DOHH2 (cell line): ENCODE data around the gene SULF2.

Source experiments
- H3F3A ChIP-seq: fragments of 200-600 bp; sonication (generic), shearing (Covaris generic); 2 replicates; pipeline ENCODE4 v1.6.0; 2016; ENCODE audit warnings: antibody characterized with exemption, mild to moderate bottlenecking; ENCODE audit not compliant: control insufficient read depth, insufficient read depth
- H3K27ac ChIP-seq: fragments of 200-600 bp; sonication (generic); 2 replicates; pipeline ENCODE4 v1.5.1; 2014; ENCODE audit warnings: low read depth, mild to moderate bottlenecking, low read length, moderate library complexity
- H3K27me3 ChIP-seq: fragments of 200-600 bp; sonication (generic); 2 replicates; pipeline ENCODE4 v1.6.1; 2014; ENCODE audit warnings: mild to moderate bottlenecking, low read length, mixed read lengths; ENCODE audit not compliant: control insufficient read depth
- H3K36me3 ChIP-seq: fragments of 200-600 bp; sonication (generic); 2 replicates; pipeline ENCODE4 v1.6.1; 2014; ENCODE audit warnings: mild to moderate bottlenecking, low read length, moderate library complexity, mixed read lengths; ENCODE audit not compliant: control insufficient read depth
- H3K4me1 ChIP-seq: fragments of 200-600 bp; sonication (generic); 2 replicates; pipeline ENCODE4 v1.6.1; 2014; ENCODE audit warnings: mild to moderate bottlenecking, low read length, mixed read lengths; ENCODE audit not compliant: control insufficient read depth
- H3K4me2 ChIP-seq: fragments of 200-600 bp; sonication (generic); 2 replicates; pipeline ENCODE4 v1.6.0; 2014; ENCODE audit warnings: mild to moderate bottlenecking, low read length, moderate library complexity
- H3K4me3 ChIP-seq: fragments of 200-600 bp; sonication (generic); 2 replicates; pipeline ENCODE4 v1.5.1; 2014; ENCODE audit warnings: mild to moderate bottlenecking, low read length, mixed read lengths
- H3K79me2 ChIP-seq: fragments of 200-600 bp; sonication (generic); 2 replicates; pipeline ENCODE4 v1.6.1; 2014; ENCODE audit warnings: mild to moderate bottlenecking, low read length, mixed read lengths; ENCODE audit not compliant: control insufficient read depth
- H3K9me2 ChIP-seq: fragments of 200-600 bp; sonication (generic); replicated peaks from 2 replicates; pipeline ENCODE4 v1.6.1; 2014; ENCODE audit warnings: mild to moderate bottlenecking, low read length, mixed read lengths; ENCODE audit not compliant: control insufficient read depth
- H3K9me3 ChIP-seq: fragments of 200-600 bp; sonication (generic); 2 replicates; pipeline ENCODE4 v1.6.1; 2014; ENCODE audit warnings: antibody characterized with exemption, low read length, mixed read lengths; ENCODE audit not compliant: control insufficient read depth, insufficient read depth
- H4K20me1 ChIP-seq: fragments of 200-600 bp; sonication (generic); 2 replicates; pipeline ENCODE4 v1.6.0; 2014; ENCODE audit warnings: low read depth, mild to moderate bottlenecking, antibody characterized with exemption, low read length, moderate library complexity; ENCODE audit not compliant: control insufficient read depth, insufficient read depth
- EZH2phosphoT487 ChIP-seq: fragments of 200-600 bp; sonication (generic); IDR thresholded peaks from 2 replicates; pipeline ENCODE4 v1.6.1; 2017; ENCODE audit warnings: borderline replicate concordance, mild to moderate bottlenecking, antibody characterized with exemption, low read length, moderate library complexity, mixed read lengths
- TF ChIP-seq, protein P1 (sequence below): fragments of 200-600 bp; sonication (generic); IDR thresholded peaks from one replicate; pipeline ENCODE4 v1.5.1; 2014; ENCODE audit warnings: antibody characterized with exemption, mild to moderate bottlenecking, low read depth, low read length; ENCODE audit not compliant: poor library complexity, severe bottlenecking

SULF2 gene

DNA sequence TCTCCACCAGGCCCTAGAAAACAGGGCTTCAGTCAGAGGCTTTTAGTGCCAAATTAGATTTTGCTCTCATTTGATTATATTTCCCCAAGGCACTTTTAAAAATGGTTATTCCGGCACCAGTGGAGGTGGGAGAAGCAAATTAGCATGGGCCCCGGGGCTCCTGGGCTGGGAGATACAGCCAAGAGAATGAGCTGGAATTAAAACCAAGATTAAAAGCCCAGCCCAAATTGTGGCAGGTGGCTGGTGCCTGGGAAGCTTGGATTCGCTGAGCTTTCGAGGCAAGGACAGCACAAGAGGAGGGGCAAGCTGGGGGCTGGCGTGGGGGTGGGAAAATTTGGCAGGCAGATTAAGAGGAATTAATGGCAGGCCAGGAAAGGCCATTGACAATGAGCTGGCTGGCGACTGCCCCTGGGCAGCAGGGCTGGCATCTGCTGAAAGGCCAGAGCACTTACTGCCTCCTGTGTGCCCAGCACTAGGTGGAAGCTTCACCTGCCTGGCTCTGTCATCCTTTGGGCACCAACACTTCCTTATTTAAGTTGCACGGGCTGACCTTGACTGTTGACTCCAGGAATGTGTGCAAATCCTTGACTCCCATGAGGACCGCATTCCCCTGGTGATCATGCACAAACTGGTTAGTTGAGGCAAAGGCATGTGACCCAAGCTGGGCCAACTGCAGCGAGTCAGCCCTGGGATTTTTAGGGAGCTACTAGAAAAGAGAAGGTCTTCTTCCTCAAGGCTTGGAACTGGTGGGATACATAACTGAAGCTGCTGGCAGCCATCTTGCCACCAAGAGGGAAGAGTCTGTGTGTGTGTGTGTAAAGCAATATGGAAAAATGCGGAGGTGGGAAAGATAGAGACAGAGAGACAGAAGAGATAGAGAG, 76.1 kb downstream of the SULF2 start:
- no peaks in the 10 kb centered on the region for H3K9me3 ChIP-seq
- no peaks in the 10 kb centered on the region for H3K9me2 ChIP-seq
- peaks cover 10% of the 10 kb centered on the region for H3K27me3 ChIP-seq
- H3K27ac ChIP-seq: no peak overlapping the region
- no peak overlapping the region for H3K4me2 ChIP-seq
- H4K20me1 ChIP-seq: no peaks in the 10 kb centered on the region; the same call in 1 of the 2 replicates
- H3K79me2 ChIP-seq: no peaks in the 10 kb centered on the region
- H3K36me3 ChIP-seq: no peaks in the 10 kb centered on the region
- no peaks in the 10 kb centered on the region for H3K4me1 ChIP-seq
- no peaks in the 10 kb centered on the region for H3F3A ChIP-seq
- no peak for TF ChIP-seq EZH2phosphoT487
- TF ChIP-seq, protein P1, sequence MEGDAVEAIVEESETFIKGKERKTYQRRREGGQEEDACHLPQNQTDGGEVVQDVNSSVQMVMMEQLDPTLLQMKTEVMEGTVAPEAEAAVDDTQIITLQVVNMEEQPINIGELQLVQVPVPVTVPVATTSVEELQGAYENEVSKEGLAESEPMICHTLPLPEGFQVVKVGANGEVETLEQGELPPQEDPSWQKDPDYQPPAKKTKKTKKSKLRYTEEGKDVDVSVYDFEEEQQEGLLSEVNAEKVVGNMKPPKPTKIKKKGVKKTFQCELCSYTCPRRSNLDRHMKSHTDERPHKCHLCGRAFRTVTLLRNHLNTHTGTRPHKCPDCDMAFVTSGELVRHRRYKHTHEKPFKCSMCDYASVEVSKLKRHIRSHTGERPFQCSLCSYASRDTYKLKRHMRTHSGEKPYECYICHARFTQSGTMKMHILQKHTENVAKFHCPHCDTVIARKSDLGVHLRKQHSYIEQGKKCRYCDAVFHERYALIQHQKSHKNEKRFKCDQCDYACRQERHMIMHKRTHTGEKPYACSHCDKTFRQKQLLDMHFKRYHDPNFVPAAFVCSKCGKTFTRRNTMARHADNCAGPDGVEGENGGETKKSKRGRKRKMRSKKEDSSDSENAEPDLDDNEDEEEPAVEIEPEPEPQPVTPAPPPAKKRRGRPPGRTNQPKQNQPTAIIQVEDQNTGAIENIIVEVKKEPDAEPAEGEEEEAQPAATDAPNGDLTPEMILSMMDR: no peak
- no peak overlapping the region for H3K4me3 ChIP-seq

DNA sequence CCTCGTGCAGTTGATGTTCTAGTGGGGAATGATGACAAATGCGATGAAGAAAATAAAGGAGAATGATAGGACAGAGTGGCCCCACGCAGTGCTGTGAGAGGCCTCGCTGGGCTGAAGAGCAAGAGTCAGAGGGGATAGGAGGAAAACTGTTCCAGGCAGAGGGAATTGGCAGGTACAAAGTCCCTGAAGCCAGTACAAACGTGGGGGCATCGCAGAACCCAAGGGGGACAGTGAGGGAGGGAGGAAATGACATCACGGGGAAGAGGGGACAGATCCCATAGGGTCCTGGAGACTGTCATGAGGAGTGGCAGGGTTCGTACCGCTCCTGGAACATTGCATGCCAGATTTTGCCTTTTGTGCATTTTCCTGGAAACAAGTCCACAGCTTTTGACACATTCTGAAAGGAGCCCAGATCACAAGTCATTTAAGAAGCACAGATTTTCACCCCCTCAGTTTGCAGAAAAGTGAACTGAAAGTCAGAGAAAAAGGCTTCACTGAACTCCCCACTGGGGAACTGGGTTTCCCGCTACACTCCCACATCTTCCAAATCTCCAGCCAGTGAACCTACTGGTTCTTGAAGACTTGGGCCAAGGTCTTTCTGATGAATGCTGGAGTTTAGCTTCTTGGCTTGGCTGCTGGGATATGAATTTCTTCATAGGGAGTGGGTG, 77.0 kb downstream of the SULF2 start:
- no peak overlapping the region for H3K4me2 ChIP-seq
- no peaks in the 10 kb centered on the region for H3K9me3 ChIP-seq
- no peaks in the 10 kb centered on the region for H3K9me2 ChIP-seq
- H3K27me3 ChIP-seq: peaks cover 10% of the 10 kb centered on the region
- H3K79me2 ChIP-seq: no peaks in the 10 kb centered on the region
- no peak for TF ChIP-seq EZH2phosphoT487
- TF ChIP-seq, protein P1: no peak
- H3F3A ChIP-seq: no peaks in the 10 kb centered on the region
- no peaks in the 10 kb centered on the region for H3K36me3 ChIP-seq
- no peaks in the 10 kb centered on the region for H3K4me1 ChIP-seq
- no peaks in the 10 kb centered on the region; the same call in 1 of the 2 replicates for H4K20me1 ChIP-seq
- H3K27ac ChIP-seq: no peak overlapping the region
- no peak overlapping the region for H3K4me3 ChIP-seq

DNA sequence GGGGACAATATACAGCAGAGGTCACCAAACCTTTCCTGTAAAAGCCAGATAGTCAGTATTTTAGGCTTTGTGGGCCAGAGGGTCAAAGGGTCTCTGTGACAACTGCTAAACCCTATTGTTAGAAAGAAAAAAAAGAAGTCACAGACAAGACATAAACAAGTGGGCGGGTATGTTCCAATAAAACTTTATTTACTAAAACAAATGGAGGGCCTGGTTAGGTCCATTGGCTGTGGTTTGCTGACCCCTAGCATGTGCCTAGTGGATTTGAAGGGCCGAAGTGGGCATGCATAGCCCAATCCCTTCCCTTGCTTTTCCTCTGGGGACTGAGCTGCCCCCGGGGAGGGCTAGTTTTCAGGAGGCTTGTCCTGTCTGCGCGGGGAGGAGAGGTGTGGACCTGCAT, 78.9 kb downstream of the SULF2 start:
- Histone ChIP-seq H3K36me3 (no peaks in the 10 kb centered on the region), H3K79me2 (no peaks in the 10 kb centered on the region), H3K27me3 (peaks cover 10% of the 10 kb centered on the region), H4K20me1 (no peaks in the 10 kb centered on the region; the same call in 1 of the 2 replicates), H3K4me1 (no peaks in the 10 kb centered on the region), H3K9me2 (no peaks in the 10 kb centered on the region), H3K9me3 (no peaks in the 10 kb centered on the region), H3K4me3 (no peak overlapping the region), H3F3A (no peaks in the 10 kb centered on the region), H3K27ac (no peak overlapping the region), H3K4me2 (no peak overlapping the region)
- TF ChIP-seq, protein P1: no peak
- TF ChIP-seq EZH2phosphoT487: no peak
